Measurements from ENCODE around the gene CSRP3. TPM values are rescaled to one million over a fixed set of nuclear protein-coding genes. Genes with fewer than 3 reads are reported as not detected.
"Not testable (repeated sequence)": the region's sequence is repeated elsewhere in the genome, so short reads cannot be mapped to it uniquely, and the experiment has no call there.

The CSRP3 gene
- total RNA-seq, 1 donor from 2014 or later: 62.6 TPM

- no peak for DNase-seq
Observed at GRCh38 chr11:19185516-19186052, 16.2 kb downstream of the CSRP3 start.

GRCh38 chr11:19185036-19185435, 16.7 kb downstream of the CSRP3 start:
- DNase-seq: no peak

GRCh38 chr11:19183646-19184045, 18.1 kb downstream of the CSRP3 start:
- peak; percentile 42 for DNase-seq

GRCh38 chr11:19181531-19182261, 20.1 kb downstream of the CSRP3 start:
- peak; percentile 37 for DNase-seq

- DNase-seq: no peak
Observed at GRCh38 chr11:19176629-19177186, 25.1 kb downstream of the CSRP3 start.

- DNase-seq: no peak
Observed at GRCh38 chr11:19173964-19174638, 27.7 kb downstream of the CSRP3 start.

GRCh38 chr11:19173004-19173689, 28.6 kb downstream of the CSRP3 start:
- no peak for DNase-seq

GRCh38 chr11:19168090-19168489, 33.7 kb downstream of the CSRP3 start:
- DNase-seq: no peak

GRCh38 chr11:19164881-19165280, 36.9 kb downstream of the CSRP3 start:
- no peak for DNase-seq

- no peak for DNase-seq
Observed at GRCh38 chr11:19164230-19164855, 37.4 kb downstream of the CSRP3 start.

- DNase-seq: no peak
Observed at GRCh38 chr11:19163617-19164016, 38.2 kb downstream of the CSRP3 start.

- DNase-seq: no peak
Observed at GRCh38 chr11:19162951-19163505, 38.8 kb downstream of the CSRP3 start.

- DNase-seq: no peak
Observed at GRCh38 chr11:19161651-19162050, 40.1 kb downstream of the CSRP3 start.

- DNase-seq: no peak
Observed at GRCh38 chr11:19160847-19161246, 40.9 kb downstream of the CSRP3 start.

- no peak for DNase-seq
Observed at GRCh38 chr11:19156892-19157291, 44.9 kb downstream of the CSRP3 start.

- DNase-seq: no peak
Observed at GRCh38 chr11:19145319-19145718, 56.5 kb downstream of the CSRP3 start.

GRCh38 chr11:19136884-19137283, 64.9 kb downstream of the CSRP3 start:
- not testable (repeated sequence) for DNase-seq

GRCh38 chr11:19134004-19134403, 67.8 kb downstream of the CSRP3 start:
- no peak for DNase-seq
